GM12892 (cell line): ENCODE measurements around the gene PLD6.

ENCODE experiments used
- POLR2A ChIP-seq: IDR thresholded peaks from 2 replicates; pipeline ENCODE4 v1.6.1; 2011; ENCODE audit warnings: low read depth, low read length, control low read depth
- POLR2AphosphoS5 ChIP-seq: IDR thresholded peaks from 2 replicates; pipeline ENCODE4 v1.6.1; 2011; ENCODE audit warnings: low read depth, low read length, control low read depth

GRCh38 chr17:17167356-17167755 is 38.8 kb downstream of the PLD6 start:
- TF ChIP-seq POLR2AphosphoS5 = no peak
- TF ChIP-seq POLR2A = no peak
